A673 (cell line): ENCODE measurements around the gene OSGIN1. TPM values are rescaled to one million over a fixed set of nuclear protein-coding genes. Genes with fewer than 3 reads are reported as not detected.
A peak's percentile ranks its signal among the peaks of the same experiment; 100 is the strongest.

Experiments used
- BruUV-seq: library from RNA; stranded (reverse); fragments of 400-500 nt; replicated peaks from 2 replicates; lab custom pipeline; 2021; lab: Mats Ljungman, UMichigan
- CTCF ChIA-PET: fragments of 300-600 bp; sonication (Branson Sonifier 250); formaldehyde crosslinking; loops from one replicate; lab custom pipeline; 2022; ENCODE audit warnings: antibody characterized with exemption; lab: Charles Lee
- POLR2A ChIA-PET: fragments of 300-600 bp; sonication (Branson Sonifier 250); formaldehyde crosslinking; loops from one replicate; lab custom pipeline; 2022; ENCODE audit warnings: antibody characterized with exemption; ENCODE audit not compliant: low non-redundant PET; lab: Charles Lee
- DNase-seq: peaks from one replicate; pipeline ENCODE4 v3.0.0-alpha.2; 2015; ENCODE audit warnings: low spot score
- H3K27ac ChIP-seq: fragments of 200-600 bp; sonication (generic); 2 replicates; pipeline ENCODE4 v1.5.1; 2016; ENCODE audit warnings: mixed run types, low read depth, mild to moderate bottlenecking, mixed read lengths, antibody characterized with exemption, low read length; ENCODE audit not compliant: poor library complexity, severe bottlenecking
- H3K27me3 ChIP-seq: fragments of 200-600 bp; sonication (generic); replicated peaks from 2 replicates; pipeline ENCODE4 v1.6.1; 2017; ENCODE audit warnings: mixed run types, low read depth, mild to moderate bottlenecking, mixed read lengths, antibody characterized with exemption, low read length; ENCODE audit not compliant: insufficient read depth, poor library complexity
- H3K36me3 ChIP-seq: fragments of 200-600 bp; sonication (generic); 2 replicates; pipeline ENCODE4 v1.6.1; 2016; ENCODE audit warnings: mixed run types, mild to moderate bottlenecking, mixed read lengths, antibody characterized with exemption, low read length; ENCODE audit not compliant: insufficient read depth, poor library complexity, severe bottlenecking
- H3K4me1 ChIP-seq: fragments of 200-600 bp; sonication (generic); 2 replicates; pipeline ENCODE4 v1.6.1; 2017; ENCODE audit warnings: mixed run types, mild to moderate bottlenecking, mixed read lengths, antibody characterized with exemption, low read length; ENCODE audit not compliant: insufficient read depth, poor library complexity, severe bottlenecking
- H3K4me3 ChIP-seq: fragments of 200-600 bp; sonication (generic); 2 replicates; pipeline ENCODE4 v1.5.1; 2016; ENCODE audit warnings: low read depth, mixed run types, mild to moderate bottlenecking, mixed read lengths, low read length; ENCODE audit not compliant: poor library complexity, severe bottlenecking
- H3K9me3 ChIP-seq: fragments of 200-600 bp; sonication (generic); 2 replicates; pipeline ENCODE4 v1.6.1; 2016; ENCODE audit warnings: mixed run types, low read depth, mild to moderate bottlenecking, mixed read lengths, antibody characterized with exemption, low read length; ENCODE audit not compliant: poor library complexity, severe bottlenecking
- EZH2 ChIP-seq: fragments of 200-600 bp; sonication (generic); IDR thresholded peaks from 2 replicates; pipeline ENCODE4 v1.6.1; 2017; ENCODE audit warnings: borderline replicate concordance, low read depth, mild to moderate bottlenecking, mixed read lengths, antibody characterized with exemption, low read length; ENCODE audit not compliant: poor library complexity, severe bottlenecking
- intact Hi-C: fragments of 100-400 bp; cut with micrococcal nuclease; formaldehyde crosslinking; loops from one replicate; pipeline ENCODE4 v1.10.0; 2022; ENCODE audit not compliant: unreplicated experiment
- total RNA-seq: library from RNA; stranded (reverse); gene quantifications from 2 replicates; pipeline ENCODE4 v1.2.3, GENCODE V29; 2021
- TF ChIP-seq, protein P1 (sequence below): fragments of 300-800, 200-600 bp; sonication (generic); conservative IDR thresholded peaks from 2 replicates; pipeline ENCODE4 v1.5.1; 2017; ENCODE audit warnings: low read depth, mild to moderate bottlenecking, antibody characterized with exemption, low read length, moderate library complexity, mixed read lengths

Gene OSGIN1
- total RNA-seq, 1 experiment from 2014 or later = 2.4 TPM

- no TSS peak for BruUV-seq
- intact Hi-C loops = no loop called here
- Histone ChIP-seq H3K4me1 (no peaks in the 10 kb centered on the region), H3K36me3 (no peaks in the 10 kb centered on the region), H3K27ac (no peak overlapping the region), H3K4me3 (no peak overlapping the region), H3K9me3 (no peaks in the 10 kb centered on the region), H3K27me3 (no peaks in the 10 kb centered on the region)
- ChIA-PET CTCF (interaction anchor here (0.5 kb wide), 1 partner anchor 16 kb away, joined by 6 read pairs; no protein-coding TSS in a partner anchor), POLR2A (no interaction called here)
- DNase-seq = no peak
- no peak for TF ChIP-seq EZH2
- TF ChIP-seq, protein P1, sequence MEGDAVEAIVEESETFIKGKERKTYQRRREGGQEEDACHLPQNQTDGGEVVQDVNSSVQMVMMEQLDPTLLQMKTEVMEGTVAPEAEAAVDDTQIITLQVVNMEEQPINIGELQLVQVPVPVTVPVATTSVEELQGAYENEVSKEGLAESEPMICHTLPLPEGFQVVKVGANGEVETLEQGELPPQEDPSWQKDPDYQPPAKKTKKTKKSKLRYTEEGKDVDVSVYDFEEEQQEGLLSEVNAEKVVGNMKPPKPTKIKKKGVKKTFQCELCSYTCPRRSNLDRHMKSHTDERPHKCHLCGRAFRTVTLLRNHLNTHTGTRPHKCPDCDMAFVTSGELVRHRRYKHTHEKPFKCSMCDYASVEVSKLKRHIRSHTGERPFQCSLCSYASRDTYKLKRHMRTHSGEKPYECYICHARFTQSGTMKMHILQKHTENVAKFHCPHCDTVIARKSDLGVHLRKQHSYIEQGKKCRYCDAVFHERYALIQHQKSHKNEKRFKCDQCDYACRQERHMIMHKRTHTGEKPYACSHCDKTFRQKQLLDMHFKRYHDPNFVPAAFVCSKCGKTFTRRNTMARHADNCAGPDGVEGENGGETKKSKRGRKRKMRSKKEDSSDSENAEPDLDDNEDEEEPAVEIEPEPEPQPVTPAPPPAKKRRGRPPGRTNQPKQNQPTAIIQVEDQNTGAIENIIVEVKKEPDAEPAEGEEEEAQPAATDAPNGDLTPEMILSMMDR = no peak
Measured at GRCh38 chr16:84007965-84008364, 54.9 kb downstream of the OSGIN1 start.

DNA sequence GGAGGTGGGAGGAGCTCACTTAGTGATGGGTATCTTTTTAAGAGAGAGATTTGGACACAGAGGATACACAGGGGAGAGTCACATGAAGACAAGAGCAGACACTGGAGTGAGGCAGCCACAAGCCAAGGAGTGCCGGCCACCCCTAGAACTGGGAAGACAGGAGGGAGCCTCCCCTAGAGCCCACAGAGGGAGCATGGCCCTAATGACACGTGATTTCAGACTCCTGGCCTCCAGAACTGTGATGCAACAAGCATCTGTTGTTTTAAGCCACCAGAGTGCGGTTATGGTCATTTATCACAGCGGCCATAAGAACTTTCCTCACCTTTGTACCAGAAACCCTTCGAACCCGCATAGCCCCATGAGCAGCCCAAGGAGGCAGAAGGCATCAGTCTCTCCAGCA lies 56.2 kb downstream of the OSGIN1 start:
- H3K36me3 ChIP-seq = no peaks in the 10 kb centered on the region
- H3K4me3 ChIP-seq = no peak overlapping the region
- intact Hi-C loops = no loop called here
- H3K27me3 ChIP-seq = no peaks in the 10 kb centered on the region
- no peak for DNase-seq
- H3K27ac ChIP-seq = no peak overlapping the region
- no peak for TF ChIP-seq EZH2
- no peaks in the 10 kb centered on the region for H3K4me1 ChIP-seq
- BruUV-seq = no TSS peak
- no peaks in the 10 kb centered on the region for H3K9me3 ChIP-seq
- ChIA-PET POLR2A (no interaction called here), CTCF (no interaction called here)

DNA sequence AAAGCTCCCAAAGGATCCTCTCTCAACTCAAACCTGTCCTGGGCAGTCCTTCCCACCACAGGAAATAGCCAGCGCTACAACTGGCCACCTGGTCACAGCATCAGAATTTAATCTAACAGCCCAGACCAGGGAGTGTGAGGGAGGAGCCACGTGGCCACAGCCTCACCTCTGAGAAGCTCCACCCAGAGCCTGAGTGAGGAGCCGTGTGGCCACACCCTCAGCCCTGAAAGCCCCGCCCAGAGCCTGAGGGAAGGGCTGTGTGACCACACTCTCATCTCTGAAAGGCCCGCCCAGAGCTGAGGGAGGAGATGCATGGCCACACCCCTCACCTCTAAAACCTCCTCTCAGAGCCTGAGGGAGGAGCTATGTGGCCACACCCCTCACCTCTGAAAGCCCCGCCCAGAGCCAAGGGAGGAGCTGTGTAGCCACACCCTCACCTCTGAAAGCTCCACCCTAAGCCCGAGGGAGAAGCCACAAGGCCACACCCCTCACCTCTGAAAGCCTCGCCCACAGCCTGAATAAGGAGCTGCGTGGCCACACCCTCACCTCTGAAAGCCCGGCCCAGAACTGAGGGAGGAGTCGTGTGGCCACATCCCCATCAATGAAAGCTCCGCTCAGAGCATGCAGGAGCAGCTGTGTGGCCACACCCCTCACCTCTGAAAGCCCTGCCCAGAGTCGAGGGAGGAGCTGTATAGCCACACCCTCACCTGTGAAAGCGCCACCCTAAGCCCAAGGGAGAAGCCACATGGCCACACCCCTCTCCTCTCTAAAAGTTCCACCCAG lies 60.9 kb downstream of the OSGIN1 start:
- no peaks in the 10 kb centered on the region for H3K9me3 ChIP-seq
- no peaks in the 10 kb centered on the region for H3K4me1 ChIP-seq
- peak; percentile 89 for DNase-seq
- BruUV-seq = no TSS peak
- POLR2A ChIA-PET = no interaction called here
- intact Hi-C loops = no loop called here
- H3K36me3 ChIP-seq = no peaks in the 10 kb centered on the region
- H3K27me3 ChIP-seq = no peaks in the 10 kb centered on the region
- H3K27ac ChIP-seq = no peak overlapping the region
- no peak for TF ChIP-seq EZH2
- TF ChIP-seq, protein P1 = no peak
- H3K4me3 ChIP-seq = no peak overlapping the region
- CTCF ChIA-PET = no interaction called here
